Effector memory CD4-positive, alpha-beta T cell (primary cell): ENCODE measurements around the gene UBC.

Experiments
- DNase-seq, 3 donors: peaks; one replicate each; pipeline ENCODE4 v3.0.0-alpha.2; 2020
- H3K27ac ChIP-seq: 2 replicates; pipeline ENCODE4 v1.7.0; 2013; ENCODE audit warnings: mild to moderate bottlenecking, low read length, moderate library complexity; ENCODE audit not compliant: insufficient read depth, poor library complexity, severe bottlenecking
- H3K27me3 ChIP-seq: replicated peaks from 2 replicates; pipeline ENCODE4 v1.7.0; 2013; ENCODE audit warnings: mild to moderate bottlenecking, low read length; ENCODE audit not compliant: insufficient read depth, control insufficient read depth, poor library complexity, severe bottlenecking
- H3K36me3 ChIP-seq: 2 replicates; pipeline ENCODE4 v1.7.0; 2013; ENCODE audit warnings: mild to moderate bottlenecking, low read length, moderate library complexity; ENCODE audit not compliant: control insufficient read depth, insufficient read depth
- H3K4me1 ChIP-seq: 2 replicates; pipeline ENCODE4 v1.7.0; 2013; ENCODE audit warnings: low read length, mild to moderate bottlenecking; ENCODE audit not compliant: control insufficient read depth, insufficient read depth, poor library complexity, severe bottlenecking
- H3K4me3 ChIP-seq: 2 replicates; pipeline ENCODE4 v1.7.0; 2013; ENCODE audit warnings: low read length, low read depth, mild to moderate bottlenecking; ENCODE audit not compliant: insufficient read depth, poor library complexity, severe bottlenecking
- H3K9me3 ChIP-seq: 2 replicates; pipeline ENCODE4 v1.7.0; 2013; ENCODE audit warnings: mild to moderate bottlenecking, low read length, moderate library complexity; ENCODE audit not compliant: control insufficient read depth

Gene UBC

GRCh38 chr12:124874188-124874587 lies 40.3 kb downstream of the UBC start:
- H3K27me3 ChIP-seq: no peaks in the 10 kb centered on the region

GRCh38 chr12:124872068-124872719 lies 42.3 kb downstream of the UBC start:
- DNase-seq: no peak
- no peaks in the 10 kb centered on the region for H3K36me3 ChIP-seq

More at GRCh38 chr12:124874188-124874587, 40.3 kb downstream of the UBC start:
- no peak overlapping the region for H3K27ac ChIP-seq
- no peak overlapping the region for H3K4me3 ChIP-seq
- H3K4me1 ChIP-seq: no peaks in the 10 kb centered on the region
- no peaks in the 10 kb centered on the region for H3K9me3 ChIP-seq
- DNase-seq: no peak
- no peaks in the 10 kb centered on the region for H3K36me3 ChIP-seq

GRCh38 chr12:124871297-124871696 lies 43.2 kb downstream of the UBC start:
- DNase-seq: no peak
- no peaks in the 10 kb centered on the region for H3K27me3 ChIP-seq
- no peak overlapping the region for H3K27ac ChIP-seq
- no peaks in the 10 kb centered on the region for H3K36me3 ChIP-seq
- no peaks in the 10 kb centered on the region for H3K9me3 ChIP-seq
- H3K4me3 ChIP-seq: no peak overlapping the region
- H3K4me1 ChIP-seq: no peaks in the 10 kb centered on the region

More at GRCh38 chr12:124872068-124872719, 42.3 kb downstream of the UBC start:
- H3K9me3 ChIP-seq: no peaks in the 10 kb centered on the region
- H3K4me1 ChIP-seq: no peaks in the 10 kb centered on the region
- H3K27ac ChIP-seq: no peak overlapping the region
- no peak overlapping the region for H3K4me3 ChIP-seq
- H3K27me3 ChIP-seq: no peaks in the 10 kb centered on the region

GRCh38 chr12:124870515-124870914 lies 43.9 kb downstream of the UBC start:
- Histone ChIP-seq H3K4me3 (no peak overlapping the region), H3K9me3 (no peaks in the 10 kb centered on the region), H3K27ac (no peak overlapping the region), H3K4me1 (no peaks in the 10 kb centered on the region), H3K27me3 (no peaks in the 10 kb centered on the region), H3K36me3 (no peaks in the 10 kb centered on the region)
- no peak for DNase-seq

GRCh38 chr12:124869059-124869665 lies 45.3 kb downstream of the UBC start:
- Histone ChIP-seq H3K27ac (no peak overlapping the region), H3K4me3 (no peak overlapping the region), H3K4me1 (peaks cover 3% of the 10 kb centered on the region), H3K36me3 (no peaks in the 10 kb centered on the region), H3K27me3 (no peaks in the 10 kb centered on the region), H3K9me3 (no peaks in the 10 kb centered on the region)
- DNase-seq: no peak

GRCh38 chr12:124868252-124869058 lies 46.0 kb downstream of the UBC start:
- H3K9me3 ChIP-seq: no peaks in the 10 kb centered on the region
- no peaks in the 10 kb centered on the region for H3K27me3 ChIP-seq
- H3K27ac ChIP-seq: no peak overlapping the region
- no peak overlapping the region for H3K4me3 ChIP-seq
- no peak for DNase-seq
- peaks cover 5% of the 10 kb centered on the region for H3K4me1 ChIP-seq
- no peaks in the 10 kb centered on the region for H3K36me3 ChIP-seq

- Histone ChIP-seq H3K36me3 (no peaks in the 10 kb centered on the region), H3K9me3 (no peaks in the 10 kb centered on the region), H3K27me3 (no peaks in the 10 kb centered on the region), H3K4me1 (peaks cover 5% of the 10 kb centered on the region), H3K27ac (no peak overlapping the region), H3K4me3 (no peak overlapping the region)
- no peak for DNase-seq
Observed at GRCh38 chr12:124867401-124867930, 47.0 kb downstream of the UBC start.

- Histone ChIP-seq H3K27ac (no peak overlapping the region), H3K27me3 (no peaks in the 10 kb centered on the region), H3K9me3 (no peaks in the 10 kb centered on the region), H3K4me1 (peaks cover 5% of the 10 kb centered on the region), H3K36me3 (no peaks in the 10 kb centered on the region), H3K4me3 (no peak overlapping the region)
- no peak for DNase-seq
Observed at GRCh38 chr12:124866883-124867400, 47.5 kb downstream of the UBC start.

GRCh38 chr12:124866195-124866882 lies 48.1 kb downstream of the UBC start:
- DNase-seq: no peak
- peaks cover 5% of the 10 kb centered on the region for H3K4me1 ChIP-seq
- H3K36me3 ChIP-seq: no peaks in the 10 kb centered on the region
- no peak overlapping the region for H3K4me3 ChIP-seq
- no peaks in the 10 kb centered on the region for H3K27me3 ChIP-seq
- no peaks in the 10 kb centered on the region for H3K9me3 ChIP-seq
- H3K27ac ChIP-seq: no peak overlapping the region
